GM18907 (cell line): ENCODE results near the gene NBPF15.
"Not testable (repeated sequence)": the region's sequence is repeated elsewhere in the genome, so short reads cannot be mapped to it uniquely, and the experiment has no call there.

ENCODE experiments used
- ATAC-seq: cut with Tn5 transposase; IDR thresholded peaks from one replicate; pipeline ENCODE4 v1.9.1; 2021; ENCODE audit warnings: mild to moderate bottlenecking, moderate library complexity; ENCODE audit not compliant: unreplicated experiment

NBPF15 gene

GRCh38 chr1:144461136-144461759, at the start of gene NBPF15:
Gene NBPF15, minus strand, starts transcription at chr1:144461669. Its CDS starts 21,666 bp downstream, at chr1:144440003.
- ATAC-seq, result peak; percentile 99

- ATAC-seq, result not testable (repeated sequence)
These were observed 35.0 kb upstream of the NBPF15 start for GRCh38 chr1:144496429-144496828.

DNA sequence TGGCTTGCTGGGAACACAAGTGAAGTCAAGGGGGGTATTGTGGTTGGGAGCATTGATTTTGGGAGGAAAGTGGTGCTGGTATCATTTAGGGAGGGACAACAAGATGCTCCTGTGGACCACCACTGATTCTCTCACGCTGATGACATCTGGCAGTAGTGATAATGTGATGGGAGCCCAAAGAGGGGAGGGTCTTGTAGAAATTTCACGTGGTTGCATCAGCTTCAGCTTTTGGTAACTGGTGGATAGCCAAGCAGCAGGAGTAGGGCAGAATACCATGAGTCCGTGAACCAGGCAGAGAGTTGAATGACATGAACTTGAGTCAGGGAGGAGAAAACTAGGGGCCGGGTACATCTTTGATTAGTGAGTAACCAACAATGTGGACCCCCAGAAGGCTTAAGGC, 32.7 kb upstream of the NBPF15 start:
- ATAC-seq, result not testable (repeated sequence)

DNA sequence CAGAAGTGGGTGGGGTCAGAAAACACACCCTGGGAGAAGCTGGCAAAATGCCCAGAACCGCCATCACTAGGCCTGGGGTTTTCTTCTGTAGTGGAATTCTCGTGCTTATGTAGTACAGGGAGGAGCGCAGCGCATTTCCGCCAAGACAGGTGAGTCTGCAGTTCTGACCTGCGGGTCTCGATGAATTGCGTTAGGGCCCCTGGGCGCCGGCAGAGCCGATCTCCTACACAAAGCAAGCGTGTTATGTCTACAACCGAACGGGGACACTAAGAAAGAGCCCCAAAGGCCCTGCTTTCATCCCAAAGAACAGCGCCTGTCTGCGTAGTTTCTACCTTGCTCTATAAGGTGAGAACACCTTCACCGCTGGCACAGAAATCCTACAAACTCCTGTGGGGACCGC, 28.9 kb upstream of the NBPF15 start:
- ATAC-seq, result not testable (repeated sequence)

GRCh38 chr1:144487002-144487401, 25.5 kb upstream of the NBPF15 start:
- ATAC-seq, result not testable (repeated sequence)

GRCh38 chr1:144485048-144485993, 23.9 kb upstream of the NBPF15 start:
- not testable (repeated sequence) for ATAC-seq

GRCh38 chr1:144473897-144474296, 12.4 kb upstream of the NBPF15 start:
- not testable (repeated sequence) for ATAC-seq

DNA sequence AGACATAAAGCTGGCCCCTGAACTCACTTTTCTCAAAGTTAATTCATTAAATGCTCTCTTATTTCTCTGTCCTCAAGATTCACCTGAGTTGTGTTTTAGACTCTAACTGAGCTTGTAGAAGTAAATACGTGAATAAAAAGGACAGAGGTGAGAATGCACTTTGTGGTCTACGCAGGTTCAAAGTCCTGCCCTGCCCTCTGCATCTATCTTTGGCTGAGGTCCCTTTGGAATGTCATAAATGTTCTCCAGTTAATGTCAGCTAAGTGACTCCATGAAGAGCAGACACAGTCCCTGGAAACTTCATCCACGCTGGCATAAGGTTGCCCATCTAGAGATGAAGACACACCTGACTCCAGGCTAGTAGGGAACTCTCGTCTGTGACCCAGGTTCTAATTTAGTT, 10.0 kb upstream of the NBPF15 start:
- not testable (repeated sequence) for ATAC-seq

GRCh38 chr1:144461778-144462177, 309 bp upstream of the NBPF15 start:
- ATAC-seq, result peak; percentile 34

- ATAC-seq, result peak; percentile 36
These were observed 783 bp downstream of the NBPF15 start for GRCh38 chr1:144460686-144461085.

DNA sequence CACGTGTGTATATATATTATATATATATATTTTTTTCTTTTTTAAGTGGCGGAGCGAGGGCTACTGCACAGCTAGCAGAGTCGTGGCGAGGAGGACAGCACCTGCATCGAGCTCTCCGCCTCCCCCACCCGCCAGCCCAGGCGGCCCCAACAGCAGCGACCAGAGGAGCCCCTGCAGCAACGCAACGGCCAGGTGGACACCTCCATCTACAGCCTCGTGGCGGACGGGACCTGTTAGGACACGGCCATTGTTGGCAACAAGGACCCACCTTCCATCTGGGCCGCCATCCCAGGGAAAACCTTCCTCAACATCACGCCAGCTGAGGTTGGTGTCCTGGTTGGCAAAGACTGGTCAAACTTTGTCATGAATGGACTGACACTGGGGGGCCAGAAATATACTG, 19.1 kb downstream of the NBPF15 start:
- ATAC-seq, result not testable (repeated sequence)

- not testable (repeated sequence) for ATAC-seq
These were observed 21.7 kb downstream of the NBPF15 start for GRCh38 chr1:144439737-144440136.

DNA sequence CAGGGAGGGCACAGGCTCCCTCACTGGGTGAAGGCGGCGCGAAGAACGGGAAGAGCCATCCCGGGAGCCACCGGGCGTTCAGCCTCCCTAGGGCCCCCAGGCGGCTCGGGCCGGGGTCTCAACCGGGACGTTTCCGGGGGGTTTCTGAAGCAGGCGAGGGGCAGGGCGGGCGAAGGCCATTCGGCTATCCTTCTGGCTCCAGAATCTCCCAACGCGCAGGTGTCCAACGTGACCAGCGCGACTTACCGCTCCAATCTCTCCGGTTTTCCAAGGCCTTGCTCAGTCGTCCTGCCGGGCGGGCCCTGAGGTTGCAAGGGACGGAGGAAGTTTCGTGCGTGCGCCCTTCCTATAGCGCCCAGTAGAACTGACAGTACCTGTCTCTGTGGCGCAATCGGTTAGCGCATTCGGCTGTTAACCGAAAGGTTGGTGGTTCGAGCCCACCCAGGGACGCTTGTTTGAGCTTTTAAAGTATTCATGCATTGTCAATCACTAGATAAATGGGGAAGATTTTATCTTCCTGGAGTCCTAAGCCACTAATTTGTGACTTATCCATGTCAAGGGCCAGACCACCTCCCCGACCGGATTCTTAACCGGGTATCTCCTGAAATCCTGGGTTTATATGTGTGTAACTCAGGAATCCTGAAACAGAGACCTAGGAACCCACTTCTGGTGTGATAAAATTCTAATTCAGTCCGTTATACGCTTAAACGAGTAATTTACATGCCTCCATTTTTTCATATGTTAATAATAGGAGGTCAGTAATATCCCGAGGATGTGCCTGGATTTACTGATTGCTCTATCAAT, 42.4 kb downstream of the NBPF15 start:
- not testable (repeated sequence) for ATAC-seq

DNA sequence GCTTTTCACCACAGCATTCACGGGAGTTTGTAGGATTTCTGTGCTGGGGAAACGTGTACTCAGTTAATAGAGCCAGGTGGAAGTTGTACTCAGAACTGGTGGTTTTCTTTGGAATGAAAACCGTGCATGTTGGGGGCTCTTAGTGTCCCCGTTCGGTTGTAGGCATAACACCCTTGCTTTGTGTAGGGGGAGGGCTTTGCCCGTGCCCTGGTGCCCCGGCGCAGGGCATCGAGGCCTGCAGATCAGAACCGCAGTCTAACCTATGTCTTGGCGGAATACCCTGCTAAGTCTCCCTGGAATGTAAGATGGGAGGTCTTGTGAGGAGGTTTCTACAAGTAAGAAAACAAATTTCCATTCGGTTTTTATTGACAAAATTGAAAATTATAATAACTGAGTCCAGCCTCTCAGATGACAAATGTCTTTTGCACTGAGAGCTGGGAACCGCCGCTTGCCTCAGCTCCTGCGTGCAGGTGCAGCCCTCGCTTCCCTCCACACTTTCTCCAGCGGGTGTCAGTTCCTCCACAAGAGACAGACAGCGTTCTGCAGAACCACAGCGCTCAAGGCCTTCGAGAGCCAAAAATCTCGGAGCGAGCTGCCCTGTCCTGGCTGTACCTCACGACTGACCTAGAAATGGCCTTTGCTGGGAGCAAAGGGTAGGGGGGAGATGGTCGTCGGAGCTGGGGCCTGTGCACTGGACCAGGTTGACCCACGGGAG, 47.9 kb downstream of the NBPF15 start:
- not testable (repeated sequence) for ATAC-seq

DNA sequence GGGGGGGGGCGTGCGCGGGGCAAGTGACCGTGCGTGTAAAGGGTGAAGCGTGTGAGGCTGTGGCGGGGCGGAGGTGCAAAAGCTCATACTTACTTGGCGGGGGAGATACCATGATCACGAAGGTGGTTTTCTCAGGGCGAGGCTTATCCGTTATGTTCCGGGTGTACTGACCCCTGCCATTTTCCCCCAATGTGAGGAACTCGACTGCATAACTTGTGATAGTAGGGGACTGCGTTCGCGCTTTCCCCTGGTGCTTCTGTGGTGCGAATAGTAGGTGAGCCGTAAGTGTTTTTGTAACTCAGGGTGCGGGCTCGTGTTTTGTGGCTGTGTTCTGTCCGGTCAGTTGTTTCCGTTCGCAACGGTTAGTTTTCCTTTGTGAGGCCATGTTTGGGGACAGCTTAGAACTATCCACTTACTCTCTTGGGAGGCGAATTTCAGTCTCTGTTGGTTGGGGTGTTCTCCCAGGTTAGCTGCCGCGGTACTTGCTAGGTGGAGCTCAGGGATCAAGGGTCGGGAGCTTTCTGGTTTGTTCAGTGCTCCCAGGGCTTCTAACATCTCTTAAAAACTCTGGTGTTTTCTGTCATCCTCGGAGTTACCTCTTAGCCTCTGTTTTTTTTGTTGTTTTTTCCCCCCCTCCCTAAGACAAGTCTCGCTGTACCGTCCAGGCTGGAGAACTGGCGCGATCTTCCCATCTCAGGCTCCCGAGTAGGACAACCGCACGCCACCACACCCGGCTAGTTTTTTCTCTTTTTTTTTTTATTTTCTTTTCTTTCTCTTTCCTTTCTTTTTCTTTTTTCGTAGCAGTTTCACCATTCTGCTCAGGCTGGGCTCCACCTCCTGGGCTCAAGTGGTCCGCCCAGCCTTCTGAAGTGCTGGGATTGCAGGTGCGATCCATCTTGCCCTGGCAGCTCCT, 48.7 kb downstream of the NBPF15 start:
- peak; percentile 94 for ATAC-seq

DNA sequence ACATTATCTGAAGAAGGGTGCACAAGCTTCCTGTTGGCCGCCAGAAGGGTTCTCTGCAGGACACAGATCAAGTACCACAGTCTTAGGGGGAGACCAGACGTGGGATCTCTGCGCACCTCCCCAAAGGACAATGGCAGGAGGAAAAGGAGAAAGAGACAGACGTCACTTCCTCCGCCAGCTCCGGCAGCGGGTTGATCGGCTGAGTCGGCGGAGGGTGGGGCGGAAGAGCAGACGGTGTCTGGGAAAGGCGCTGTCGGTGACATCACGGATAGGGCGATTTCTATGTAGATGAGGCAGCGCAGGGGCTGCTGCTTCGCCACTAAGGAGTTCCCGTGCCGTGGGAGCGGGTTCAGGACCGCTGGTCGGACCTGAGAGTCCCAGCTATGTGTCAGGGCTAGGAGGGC, 49.4 kb downstream of the NBPF15 start:
- ATAC-seq, result peak; percentile 81

GRCh38 chr1:144402807-144403206, 58.7 kb downstream of the NBPF15 start:
- not testable (repeated sequence) for ATAC-seq

- ATAC-seq, result not testable (repeated sequence)
These were observed 89.8 kb downstream of the NBPF15 start for GRCh38 chr1:144371651-144372050.
